ENCODE results near the gene TPCN1.

The TPCN1 gene

DNA sequence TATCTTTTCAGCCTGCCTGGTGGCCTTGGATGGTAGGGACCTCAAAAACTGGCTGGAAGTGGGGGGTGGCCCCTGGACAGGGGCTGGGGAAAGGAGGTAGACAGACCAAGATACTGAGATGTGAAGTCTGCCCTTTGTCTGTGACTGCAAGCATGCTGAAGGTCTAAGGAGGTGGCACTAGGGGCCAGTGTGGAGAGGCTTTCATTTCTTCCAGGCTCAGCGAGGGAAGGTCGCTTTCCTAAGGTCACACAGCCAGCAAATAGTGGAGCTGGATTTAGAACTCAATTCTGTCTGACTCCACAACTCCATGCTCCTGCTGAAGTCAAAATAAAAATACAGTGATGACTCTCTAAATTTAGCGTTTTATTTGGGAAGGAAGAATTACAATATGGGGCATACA, 125.8 kb downstream of the TPCN1 start:
- FAIRE-seq = no peak

DNA sequence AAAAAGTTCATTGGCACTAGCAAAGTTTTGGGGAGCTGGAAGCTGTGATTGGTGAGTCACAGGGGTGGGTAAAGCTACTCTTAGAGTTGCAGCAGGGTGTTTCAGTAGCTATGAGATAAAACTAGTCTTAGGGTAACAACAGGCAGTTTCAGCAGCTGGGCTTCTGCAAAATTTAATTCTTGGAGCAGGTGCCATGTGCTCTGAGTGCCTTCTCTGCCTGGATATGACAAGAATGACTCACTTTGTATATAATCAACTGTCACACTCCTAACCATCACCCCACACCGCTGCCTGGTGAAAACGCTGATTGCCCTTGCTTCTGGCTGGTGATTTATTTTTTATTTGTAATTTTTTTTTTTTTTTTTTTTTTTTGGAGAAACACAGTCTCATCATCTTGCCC, 126.6 kb downstream of the TPCN1 start:
- FAIRE-seq = no peak

All from colon (tissue), 2 donors.